Mucosa of gallbladder (tissue), 1 donor: Measurements from ENCODE around the gene R3HCC1L. TPM values are rescaled to one million over a fixed set of nuclear protein-coding genes. Genes with fewer than 3 reads are reported as not detected.
"Not testable (repeated sequence)": the region's sequence is repeated elsewhere in the genome, so short reads cannot be mapped to it uniquely, and the experiment has no call there.

ENCODE experiments used
- DNase-seq: peaks from one replicate; pipeline ENCODE4 v3.0.0-alpha.2; 2020; ENCODE audit warnings: low spot score
- total RNA-seq: library from RNA; stranded (reverse); gene quantifications from one replicate; pipeline ENCODE4 v1.2.1, GENCODE V29; 2021
- donor health status: DM: no; HTN: no; CAD: no.

The R3HCC1L gene
- total RNA-seq, 1 donor from 2014 or later = 15.8 TPM

- no peak for DNase-seq
These were observed 38.0 kb downstream of the R3HCC1L start for GRCh38 chr10:98172495-98172894.

GRCh38 chr10:98173260-98173659, 38.8 kb downstream of the R3HCC1L start:
- no peak for DNase-seq

- DNase-seq = not testable (repeated sequence)
These were observed 48.0 kb downstream of the R3HCC1L start for GRCh38 chr10:98182351-98182915.

DNA sequence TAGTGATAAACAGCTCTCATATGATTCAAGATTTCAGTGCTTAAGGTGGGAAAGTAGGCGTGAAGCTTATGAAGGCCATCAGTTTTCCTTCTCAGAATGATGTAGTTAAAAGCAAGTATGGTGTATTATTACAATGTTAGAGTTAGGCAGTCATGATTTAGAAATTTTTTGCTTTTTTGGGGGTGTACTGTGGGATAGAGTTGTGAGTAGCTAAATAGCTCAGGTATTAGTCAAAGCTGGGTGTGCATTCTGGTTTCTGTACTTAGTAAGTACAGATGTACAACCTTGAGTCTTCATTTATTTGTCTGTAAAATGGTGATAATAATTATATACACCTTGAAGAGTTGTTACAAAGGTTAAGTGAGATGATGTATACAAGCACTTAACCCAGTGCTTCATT, 52.2 kb downstream of the R3HCC1L start:
- DNase-seq = no peak

DNA sequence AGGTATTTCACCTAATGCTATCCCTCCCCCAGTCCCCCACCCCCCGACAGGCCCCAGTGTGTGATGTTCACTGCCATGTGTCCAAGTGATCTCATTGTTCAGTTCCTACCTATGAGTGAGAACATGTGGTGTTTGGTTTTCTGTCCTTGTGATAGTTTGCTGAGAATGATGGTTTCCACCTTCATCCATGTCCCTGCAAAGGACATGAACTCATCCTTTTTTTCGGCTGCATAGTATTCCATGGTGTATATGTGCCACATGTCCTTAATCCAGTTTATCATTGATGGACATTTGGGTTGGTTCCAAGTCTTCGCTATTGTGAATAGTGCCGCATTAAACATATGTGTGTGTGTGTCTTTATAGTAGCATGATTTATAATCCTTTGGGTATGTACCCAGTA, 56.3 kb downstream of the R3HCC1L start:
- DNase-seq = not testable (repeated sequence)

DNA sequence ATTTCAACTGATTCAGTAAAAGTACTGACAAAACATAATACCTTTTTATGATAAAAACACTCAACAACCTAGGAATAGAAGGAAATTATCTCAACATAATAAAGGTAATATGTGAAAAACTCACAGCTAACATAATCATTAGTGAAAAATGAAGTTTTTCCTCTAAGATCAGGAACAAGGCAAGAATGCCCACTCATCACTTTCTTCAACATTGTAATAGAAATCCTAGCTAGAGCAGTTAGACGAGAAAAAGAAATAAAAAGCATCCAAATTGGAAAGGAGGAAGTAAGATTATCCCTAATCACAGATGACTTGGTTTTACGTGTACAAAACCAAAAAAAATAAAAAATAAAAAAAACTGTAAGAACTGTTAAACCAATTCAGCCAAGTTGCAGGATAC, 58.6 kb downstream of the R3HCC1L start:
- no peak for DNase-seq

GRCh38 chr10:98194633-98195032, 60.2 kb downstream of the R3HCC1L start:
- no peak for DNase-seq

GRCh38 chr10:98195120-98195519, 60.7 kb downstream of the R3HCC1L start:
- DNase-seq = no peak

- DNase-seq = no peak
These were observed 62.5 kb downstream of the R3HCC1L start for GRCh38 chr10:98196985-98197384.

GRCh38 chr10:98201760-98202159, 67.3 kb downstream of the R3HCC1L start:
- DNase-seq = no peak

DNA sequence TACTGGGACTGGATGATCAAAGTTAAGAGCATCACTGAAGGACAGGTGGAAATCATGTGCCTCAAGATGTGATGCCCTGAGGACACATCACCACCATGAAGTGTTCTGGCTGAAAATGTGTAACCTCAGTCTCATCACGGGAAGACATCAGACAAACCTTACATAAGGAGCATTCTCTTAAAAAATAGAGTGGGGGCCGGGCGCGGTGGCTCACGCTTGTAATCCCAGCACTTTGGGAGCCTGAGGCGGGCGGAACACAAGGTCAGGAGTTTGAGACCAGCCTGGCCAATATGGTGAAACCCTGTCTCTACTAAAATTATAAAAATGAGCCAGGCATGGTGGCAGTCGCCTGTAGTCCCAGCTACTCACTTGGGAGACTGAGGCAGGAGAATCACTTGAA, 67.9 kb downstream of the R3HCC1L start:
- DNase-seq = no peak

GRCh38 chr10:98205351-98205750, 70.9 kb downstream of the R3HCC1L start:
- no peak for DNase-seq

DNA sequence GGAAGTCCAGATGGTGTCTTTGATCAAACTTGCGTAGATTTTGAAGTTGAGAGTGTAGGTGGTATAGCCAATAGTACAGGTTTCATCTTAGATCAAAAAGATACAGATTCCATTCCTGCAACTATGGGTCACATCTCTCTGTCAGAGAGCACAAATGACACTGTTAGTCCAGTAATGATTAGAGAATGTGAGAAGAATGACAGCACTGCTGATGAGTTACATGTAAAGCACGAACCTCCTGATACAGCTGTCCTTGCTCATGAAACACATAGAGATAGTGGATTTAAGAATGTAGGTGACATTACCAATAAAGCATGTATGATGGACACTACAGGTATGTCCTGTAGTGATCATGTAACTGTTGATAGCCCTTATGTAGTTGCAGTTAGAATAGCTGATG, 74.5 kb downstream of the R3HCC1L start:
- no peak for DNase-seq

DNA sequence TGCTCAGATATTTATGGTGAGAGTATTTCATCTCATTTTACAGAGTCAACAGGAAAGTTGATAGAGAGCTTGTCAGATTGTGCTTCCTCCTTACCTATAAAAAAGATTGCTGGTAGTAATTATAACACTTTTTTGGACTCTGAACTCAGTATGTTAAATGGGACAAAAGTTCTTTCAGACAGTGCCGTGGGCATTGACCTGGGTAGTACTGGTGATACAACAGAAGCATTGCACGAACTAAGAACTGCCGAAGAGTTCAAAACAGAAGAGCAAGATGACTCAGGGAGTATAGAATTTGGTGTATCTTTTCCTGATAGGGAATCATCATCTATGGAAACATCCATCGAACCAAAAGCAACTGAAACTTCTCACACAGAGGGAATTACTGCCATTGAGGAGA, 75.0 kb downstream of the R3HCC1L start:
- DNase-seq = no peak

GRCh38 chr10:98212196-98212595, 77.7 kb downstream of the R3HCC1L start:
- no peak for DNase-seq

- DNase-seq = no peak
These were observed 79.3 kb downstream of the R3HCC1L start for GRCh38 chr10:98213740-98214139.

GRCh38 chr10:98215373-98215772, 80.9 kb downstream of the R3HCC1L start:
- DNase-seq = no peak

- no peak for DNase-seq
These were observed 83.3 kb downstream of the R3HCC1L start for GRCh38 chr10:98217801-98218200.

DNA sequence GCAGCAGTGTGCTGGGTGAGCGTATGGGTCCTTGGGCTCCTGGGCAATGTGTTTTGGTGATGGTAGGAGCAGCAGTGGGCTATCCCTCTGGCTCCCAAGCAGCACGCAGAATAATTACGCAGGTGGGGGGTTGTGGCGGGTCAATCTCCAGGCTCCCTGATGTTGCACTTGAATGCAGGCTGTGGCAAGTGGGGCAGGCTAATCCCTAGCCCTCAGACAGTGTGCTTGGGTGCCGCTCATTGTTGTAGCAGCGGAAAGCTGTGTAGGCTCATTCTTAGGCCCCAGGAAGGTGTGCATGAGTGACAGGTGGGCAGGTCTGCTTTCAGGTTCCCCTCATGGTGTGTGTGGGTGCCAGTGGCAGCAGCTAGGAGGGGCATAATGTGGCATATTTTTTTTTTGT, 89.4 kb downstream of the R3HCC1L start:
- no peak for DNase-seq

DNA sequence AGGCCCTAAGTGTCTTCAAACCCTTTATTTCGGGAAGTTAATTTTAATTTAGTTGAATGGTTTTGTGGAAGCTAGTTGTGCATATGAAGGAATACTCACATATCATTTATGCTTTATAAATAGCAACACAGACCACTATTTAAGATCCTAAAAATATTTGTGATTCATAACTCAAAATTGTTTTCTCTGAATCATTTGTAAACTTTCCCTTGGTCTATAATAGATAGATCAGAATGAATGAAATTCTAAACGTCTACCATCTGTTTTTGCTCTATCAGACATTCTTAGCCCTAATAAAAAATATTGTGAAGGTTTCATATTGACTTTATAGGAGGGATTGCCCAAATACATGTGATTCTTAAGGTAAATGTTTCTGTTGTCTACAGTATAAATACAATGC, 90.1 kb downstream of the R3HCC1L start:
- DNase-seq = no peak

- DNase-seq = no peak
These were observed 90.5 kb downstream of the R3HCC1L start for GRCh38 chr10:98224996-98225395.

GRCh38 chr10:98226508-98227144, 92.2 kb downstream of the R3HCC1L start:
- DNase-seq = no peak

GRCh38 chr10:98227713-98228112, 93.3 kb downstream of the R3HCC1L start:
- DNase-seq = not testable (repeated sequence)

GRCh38 chr10:98228266-98228665, 93.8 kb downstream of the R3HCC1L start:
- not testable (repeated sequence) for DNase-seq
